SK-N-SH treated with all-trans-retinoic acid at 6 μM for 48 hours (cell line): ENCODE results near the gene HOXA2.

Experiments used
- ARNTL ChIP-seq: fragments of 450-650 bp; formaldehyde crosslinking; IDR thresholded peaks from 2 replicates; pipeline ENCODE4 v1.5.0; 2020; ENCODE audit warnings: low read depth, mild to moderate bottlenecking, moderate library complexity, borderline replicate concordance
- OSR1 ChIP-seq: fragments of 250-450 bp; sonication (Bioruptor Pico); IDR thresholded peaks from 2 replicates; pipeline ENCODE4 v1.8.0; 2022; ENCODE audit warnings: moderate library complexity, mild to moderate bottlenecking, inconsistent platforms
- PATZ1 ChIP-seq: fragments of 250-450 bp; sonication (Bioruptor Pico); IDR thresholded peaks from 2 replicates; pipeline ENCODE4 v1.8.0; 2020; ENCODE audit warnings: mild to moderate bottlenecking, moderate library complexity, borderline replicate concordance

DNA sequence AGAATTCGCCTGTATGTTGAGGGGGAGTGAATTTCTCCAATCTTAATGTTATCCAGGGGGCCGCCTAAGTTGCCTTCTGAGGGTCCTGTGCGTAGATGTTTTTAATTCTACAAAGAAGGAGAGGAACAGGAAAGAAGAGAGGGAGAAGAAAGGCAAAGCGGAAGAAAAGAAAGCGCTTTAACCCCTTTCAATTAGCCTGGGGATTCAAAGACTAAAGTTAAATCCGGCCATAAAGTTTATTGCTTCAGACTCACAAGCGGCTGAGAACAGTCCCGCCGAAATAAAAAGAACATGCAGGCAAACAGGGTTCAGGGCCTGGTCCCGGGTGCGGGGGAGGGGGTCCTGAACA, 36.5 kb upstream of the HOXA2 start:
- TF ChIP-seq ARNTL (CRISPR knock-in tag) (no peak), OSR1 (CRISPR knock-in tag) (no peak), PATZ1 (CRISPR knock-in tag) (no peak)
